H1 (cell line): ENCODE results near the gene WWC1. TPM values are rescaled to one million over a fixed set of nuclear protein-coding genes. Genes with fewer than 3 reads are reported as not detected.

Experiments
- CTCF ChIA-PET: fragments of 300-600 bp; sonication (Branson Sonifier 250); formaldehyde crosslinking; loops from one replicate; lab custom pipeline; 2021; ENCODE audit not compliant: partially characterized antibody; lab: Charles Lee
- POLR2A ChIA-PET: fragments of 300-600 bp; sonication (Branson Sonifier 250); formaldehyde crosslinking; loops from one replicate; lab custom pipeline; 2021; ENCODE audit warnings: inconsistent platforms; ENCODE audit not compliant: partially characterized antibody; lab: Charles Lee
- DNase-seq, 2 experiments: peaks; one replicate each; pipeline versions ENCODE4 v3.0.0 to v3.0.0-alpha.2; 2010 to 2022; ENCODE audit warnings: low spot score in 2 of 2, low read depth in 1 of 2, mixed read lengths in 1 of 2
- FAIRE-seq: peaks from 2 replicates; lab custom pipeline; 2011; peaks lifted over from hg19 to GRCh38; lab: Jason Lieb, UNC
- H2AFZ ChIP-seq: 2 replicates; pipeline ENCODE4 v1.8.1; 2012; ENCODE audit warnings: low read length, inconsistent platforms
- H2AK5ac ChIP-seq: 2 replicates; pipeline ENCODE4 v1.6.1; 2013; ENCODE audit warnings: low read depth, low read length
- H2BK120ac ChIP-seq: replicated peaks from 2 replicates; pipeline ENCODE3; 2013; ENCODE audit warnings: low read depth, low read length, inconsistent platforms
- H2BK12ac ChIP-seq: 2 replicates; pipeline ENCODE4 v1.6.1; 2013; ENCODE audit warnings: low read depth, low read length
- H2BK15ac ChIP-seq: 2 replicates; pipeline ENCODE4 v1.6.1; 2013; ENCODE audit warnings: low read length
- H2BK20ac ChIP-seq: 2 replicates; pipeline ENCODE4 v1.6.1; 2013; ENCODE audit warnings: low read length
- H2BK5ac ChIP-seq: 2 replicates; pipeline ENCODE4 v1.6.1; 2013; ENCODE audit warnings: low read depth, low read length
- H3K14ac ChIP-seq: 2 replicates; pipeline ENCODE4 v1.6.1; 2013; ENCODE audit warnings: inconsistent platforms; ENCODE audit not compliant: insufficient read length
- H3K18ac ChIP-seq: 2 replicates; pipeline ENCODE4 v1.6.1; 2013; ENCODE audit warnings: low read length; ENCODE audit errors: extremely low read depth
- H3K23ac ChIP-seq: 2 replicates; pipeline ENCODE4 v1.6.1; 2013; ENCODE audit warnings: inconsistent platforms; ENCODE audit not compliant: insufficient read length
- H3K23me2 ChIP-seq: 2 replicates; pipeline ENCODE4 v1.6.1; 2013; ENCODE audit warnings: low read depth, low read length
- H3K27ac ChIP-seq: 2 replicates; pipeline ENCODE4 v1.6.1; 2011; ENCODE audit warnings: low read depth, low read length, inconsistent platforms
- H3K27me3 ChIP-seq, 4 experiments: replicated peaks in 1 of 4; 1 replicate in 1 of 4; 2 replicates in 3 of 4; pipeline versions ENCODE4 v1.6.1 to v1.8.1; 2011 to 2013; ENCODE audit warnings: low read length in 3 of 4, mild to moderate bottlenecking in 3 of 4, inconsistent platforms in 2 of 4, mixed read lengths in 2 of 4, moderate library complexity in 1 of 4; ENCODE audit not compliant: control insufficient read depth in 3 of 4, insufficient read depth in 3 of 4; ENCODE audit errors: extremely low read depth in 1 of 4
- H3K36me3 ChIP-seq, 4 experiments: 2 replicates each; pipeline versions ENCODE4 v1.6.1 to v1.8.1; 2011 to 2013; ENCODE audit warnings: mild to moderate bottlenecking in 4 of 4, low read length in 3 of 4, moderate library complexity in 2 of 4, control low read depth in 1 of 4, inconsistent platforms in 1 of 4; ENCODE audit not compliant: insufficient read depth in 4 of 4, control insufficient read depth in 2 of 4
- H3K4ac ChIP-seq: replicated peaks from 2 replicates; pipeline ENCODE3; 2013; ENCODE audit warnings: low read length, low read depth, mixed read lengths, inconsistent platforms; ENCODE audit not compliant: insufficient read length
- H3K4me1 ChIP-seq, 4 experiments: replicated peaks in 1 of 4; 1 replicate in 1 of 4; 2 replicates in 3 of 4; pipeline versions ENCODE4 v1.6.1 to v1.8.1; 2011 to 2013; ENCODE audit warnings: low read length in 3 of 4, inconsistent platforms in 2 of 4, mixed read lengths in 1 of 4; ENCODE audit not compliant: insufficient read depth in 4 of 4, control insufficient read depth in 3 of 4
- H3K4me2 ChIP-seq, 2 experiments: 2 replicates each; pipeline versions ENCODE4 v1.6.1 to v1.8.1; 2011 to 2013; ENCODE audit warnings: low read depth in 2 of 2, low read length in 2 of 2, control low read depth in 1 of 2, inconsistent platforms in 1 of 2, mild to moderate bottlenecking in 1 of 2; ENCODE audit not compliant: insufficient read depth in 1 of 2
- H3K4me3 ChIP-seq, 4 experiments: fragments of 200-600, 300-600 bp in 1 of 4; sonication (generic), shearing (Covaris generic), sonication (Bioruptor Twin) in 1 of 4; 2 replicates each; pipeline versions ENCODE4 v1.5.1 to v1.8.1; 2011 to 2016; ENCODE audit warnings: low read length in 4 of 4, low read depth in 3 of 4, control low read depth in 2 of 4, inconsistent platforms in 2 of 4, mild to moderate bottlenecking in 2 of 4, mixed read lengths in 1 of 4, moderate library complexity in 1 of 4; ENCODE audit not compliant: insufficient read depth in 2 of 4; ENCODE audit errors: extremely low read depth in 1 of 4
- H3K56ac ChIP-seq: replicated peaks from 2 replicates; pipeline ENCODE3; 2013; ENCODE audit warnings: low read depth, mild to moderate bottlenecking, mixed read lengths, low read length, inconsistent platforms; ENCODE audit not compliant: insufficient read length
- H3K79me1 ChIP-seq: 2 replicates; pipeline ENCODE4 v1.6.1; 2013; ENCODE audit warnings: low read depth, low read length, control low read depth
- H3K79me2 ChIP-seq, 2 experiments: 2 replicates each; pipeline versions ENCODE4 v1.6.1 to v1.8.1; 2012 to 2013; ENCODE audit warnings: low read length in 2 of 2, mild to moderate bottlenecking in 2 of 2, inconsistent platforms in 1 of 2; ENCODE audit not compliant: insufficient read depth in 2 of 2, control insufficient read depth in 1 of 2
- H3K9ac ChIP-seq, 4 experiments: replicated peaks in 1 of 4; 1 replicate in 1 of 4; 2 replicates in 3 of 4; pipeline versions ENCODE4 v1.6.1 to v1.8.1; 2011 to 2013; ENCODE audit warnings: low read depth in 3 of 4, low read length in 3 of 4, control low read depth in 2 of 4, mild to moderate bottlenecking in 2 of 4, moderate library complexity in 2 of 4, inconsistent platforms in 1 of 4; ENCODE audit errors: extremely low read depth in 1 of 4
- H3K9me3 ChIP-seq, 2 experiments: 2 replicates each; pipeline versions ENCODE4 v1.6.1 to v1.8.1; 2012 to 2013; ENCODE audit warnings: mild to moderate bottlenecking in 2 of 2, moderate library complexity in 2 of 2, control low read depth in 1 of 2, inconsistent platforms in 1 of 2, low read depth in 1 of 2, low read length in 1 of 2, mixed read lengths in 1 of 2; ENCODE audit not compliant: insufficient read depth in 2 of 2
- H4K20me1 ChIP-seq, 2 experiments: replicated peaks in 1 of 2; 2 replicates each; pipeline versions ENCODE3 to v1.8.1; 2011 to 2013; ENCODE audit warnings: inconsistent platforms in 2 of 2, low read length in 2 of 2, mild to moderate bottlenecking in 1 of 2; ENCODE audit not compliant: insufficient read depth in 2 of 2, control insufficient read depth in 1 of 2
- H4K5ac ChIP-seq: 2 replicates; pipeline ENCODE4 v1.6.1; 2013; ENCODE audit warnings: low read length, low read depth, mixed read lengths, inconsistent platforms; ENCODE audit not compliant: insufficient read length
- H4K8ac ChIP-seq: 2 replicates; pipeline ENCODE4 v1.8.0; 2013; ENCODE audit warnings: mild to moderate bottlenecking, moderate library complexity, low read length, inconsistent platforms; ENCODE audit not compliant: insufficient read depth; ENCODE audit errors: extremely low read depth
- H4K91ac ChIP-seq: replicated peaks from 2 replicates; pipeline ENCODE3; 2013; ENCODE audit warnings: low read length, mixed read lengths, inconsistent platforms; ENCODE audit not compliant: insufficient read length
- ASH2L ChIP-seq: fragments of 200-600, 300-600 bp; sonication (generic); IDR thresholded peaks from one replicate; pipeline ENCODE4 v1.7.1; 2017; ENCODE audit warnings: low read length
- E2F6 ChIP-seq: IDR thresholded peaks from 2 replicates; pipeline ENCODE4 v1.6.1; 2012; ENCODE audit warnings: inconsistent platforms
- GABPA ChIP-seq: IDR thresholded peaks from 2 replicates; pipeline ENCODE4 v1.6.1; 2011; ENCODE audit warnings: mild to moderate bottlenecking, low read length, moderate library complexity, borderline replicate concordance; ENCODE audit not compliant: insufficient read depth
- GTF2F1 ChIP-seq: IDR thresholded peaks from 2 replicates; pipeline ENCODE4 v1.6.1; 2012; ENCODE audit warnings: low read depth, low read length, improper control_type of control experiment, borderline replicate concordance
- KDM4A ChIP-seq: IDR thresholded peaks from one replicate; pipeline ENCODE4 v1.7.1; 2012; ENCODE audit warnings: low read depth, mild to moderate bottlenecking, moderate library complexity, low read length, inconsistent platforms; ENCODE audit not compliant: severe bottlenecking
- PHF8 ChIP-seq: fragments of 200-600 bp; sonication (generic); conservative IDR thresholded peaks from 2 replicates; pipeline ENCODE4 v1.7.1; 2012; ENCODE audit warnings: low read depth, mild to moderate bottlenecking, inconsistent platforms, low read length, moderate library complexity
- POLR2AphosphoS5 ChIP-seq: IDR thresholded peaks from 2 replicates; pipeline ENCODE4 v1.6.1; 2011; ENCODE audit warnings: low read depth, low read length
- POU5F1 ChIP-seq: IDR thresholded peaks from 2 replicates; pipeline ENCODE4 v1.6.1; 2011; ENCODE audit warnings: low read depth, mild to moderate bottlenecking, low read length, moderate library complexity
- RXRA ChIP-seq: IDR thresholded peaks from 2 replicates; pipeline ENCODE4 v1.6.1; 2011; ENCODE audit warnings: low read depth, mild to moderate bottlenecking, low read length, moderate library complexity; ENCODE audit not compliant: insufficient read depth
- SIX5 ChIP-seq: IDR thresholded peaks from 2 replicates; pipeline ENCODE4 v1.6.1; 2011; ENCODE audit warnings: mild to moderate bottlenecking, low read depth, low read length
- TBP ChIP-seq: IDR thresholded peaks from 2 replicates; pipeline ENCODE4 v1.6.1; 2011; ENCODE audit warnings: low read depth, low read length, improper control_type of control experiment
- ZNF274 ChIP-seq: IDR thresholded peaks from 2 replicates; pipeline ENCODE4 v1.7.0; 2012; ENCODE audit warnings: low read length, borderline replicate concordance; ENCODE audit errors: extremely low read depth
- WGBS, 2 experiments: shearing (Covaris generic) in 1 of 2; methylation state at CpG; one replicate each; pipeline versions ENCODE4 v1.1.6 to v1.1.7; 2013 to 2015; ENCODE audit warnings: low lambda C conversion rate in 2 of 2, mixed read lengths in 2 of 2, inconsistent platforms in 1 of 2, low coverage in 1 of 2, missing lambda C conversion rate in 1 of 2; ENCODE audit not compliant: insufficient replicate concordance in 2 of 2, insufficient coverage in 1 of 2, insufficient read length in 1 of 2; ENCODE audit errors: extremely low coverage in 1 of 2, missing lambda C conversion rate in 1 of 2; 5-methylcytosine and 5-hydroxymethylcytosine counted together
- polyA plus RNA-seq, 7 experiments: library from polyadenylated mRNA; depleted of rRNA in 3 of 7; stranded (reverse) in 5 of 7; unstranded in 2 of 7; fragments of >200 nt in 5 of 7; fragments of 200-250 nt in 2 of 7; gene quantifications; 1 replicate in 5 of 7; 2 replicates in 1 of 7; 4 replicates in 1 of 7; pipeline versions ENCODE4 v1.2.1 to v1.2.3, GENCODE V29; 2011 to 2013; ENCODE audit warnings: missing spikeins in 2 of 7, mixed read lengths in 2 of 7
- total RNA-seq: library from RNA; stranded (reverse); fragmentation: NEBNext Ultra II Directional; extraction: Animal tissue kit (Norgen Biotek cat#: 25700); gene quantifications from 2 replicates; pipeline ENCODE4 v1.2.1, GENCODE V29; 2021

Gene WWC1
- total and polyA plus RNA-seq, 2 of the 8 experiments (the other 6 are each of a cell fraction or from before 2014, with no cell fraction given) = 16.4 to 41.1 TPM

DNA sequence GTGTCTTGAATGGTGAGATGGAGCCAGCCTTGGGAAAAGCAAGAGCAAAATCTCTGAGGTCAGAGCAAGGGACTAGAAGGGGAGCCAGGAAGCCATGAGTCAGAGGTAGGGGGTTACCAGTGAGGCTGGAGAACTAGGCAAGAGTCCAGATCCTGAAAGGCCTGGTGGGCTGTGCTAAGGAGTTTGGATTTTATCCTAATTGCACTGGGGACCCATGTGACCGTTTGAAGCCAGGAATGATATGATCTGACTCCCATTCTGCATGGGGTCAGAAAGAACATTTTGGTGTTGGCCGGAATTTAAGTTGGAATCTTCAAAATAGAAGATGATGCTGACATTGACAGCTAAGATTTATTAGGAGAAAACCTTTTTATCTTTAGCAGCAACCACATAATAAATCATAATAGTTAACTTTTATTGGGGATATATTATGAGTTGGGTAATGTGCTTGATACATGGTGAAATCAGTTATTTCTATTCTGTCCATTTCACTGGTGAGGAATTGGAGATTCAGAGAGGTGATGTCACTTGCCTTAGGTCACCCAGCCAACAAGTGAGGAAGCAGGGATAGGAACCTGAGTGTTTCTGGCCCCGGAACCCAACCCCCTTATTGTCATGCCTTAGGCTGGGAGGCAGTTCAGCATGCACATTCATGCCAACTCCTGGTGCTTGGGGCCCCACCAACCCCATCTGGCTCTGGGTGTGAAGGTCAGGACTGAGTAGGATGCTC, 133.3 kb downstream of the WWC1 start:
- Histone ChIP-seq H3K4me1 (no peaks in the 10 kb centered on the region), H3K14ac (no peak overlapping the region), H3K4me3 (no peak overlapping the region), H3K79me1 (no peaks in the 10 kb centered on the region), H3K79me2 (no peaks in the 10 kb centered on the region), H4K5ac (no peak overlapping the region), H3K23me2 (no peaks in the 10 kb centered on the region), H3K9me3 (no peaks in the 10 kb centered on the region), H2BK12ac (no peak overlapping the region), H3K27me3 (no peaks in the 10 kb centered on the region), H3K9ac (no peak overlapping the region), H2BK20ac (no peak overlapping the region), H3K4ac (no peak overlapping the region), H3K18ac (no peak overlapping the region), H4K91ac (no peak overlapping the region), H2BK15ac (no peak overlapping the region), H3K4me2 (no peak overlapping the region), H3K36me3 (peaks cover 2 to 15% (median 5%) of the 10 kb centered on the region in 4 experiments; a peak in 5 of 8 replicates), H4K20me1 (peaks cover 1 to 2% of the 10 kb centered on the region in 2 experiments), H2AK5ac (no peak overlapping the region), H2BK5ac (no peak overlapping the region), H2BK120ac (no peak overlapping the region), H3K23ac (no peak overlapping the region), H4K8ac (no peak overlapping the region), H2AFZ (no peak overlapping the region), H3K27ac (no peak overlapping the region), H3K56ac (no peak overlapping the region)
- CTCF ChIA-PET = interaction anchor here (1.1 to 10.0 kb wide), 5 partner anchors 9 to 155 kb away, joined by 3 to 66 read pairs (median 3); no protein-coding TSS in a partner anchor
- DNase-seq (no peak), FAIRE-seq (no peak)
- 88% methylated on average over 3 of the region's 3 CpGs; no CpG with 5 or more reads in 1 of the 2 experiments for WGBS, 2 experiments
- POLR2A ChIA-PET = no interaction called here
- TF ChIP-seq SIX5 = no peak
- no peak for TF ChIP-seq POU5F1
- no peak for TF ChIP-seq POLR2AphosphoS5
- no peak for TF ChIP-seq PHF8
- TF ChIP-seq GABPA = no peak
- no peak for TF ChIP-seq ZNF274
- TF ChIP-seq GTF2F1 = no peak
- no peak for TF ChIP-seq KDM4A
- TF ChIP-seq E2F6 = no peak
- TF ChIP-seq RXRA = no peak
- TF ChIP-seq TBP = no peak
- no peak for TF ChIP-seq ASH2L
